OCI-LY7 (cell line): ENCODE results near the gene ZNF525. TPM values are rescaled to one million over a fixed set of nuclear protein-coding genes. Genes with fewer than 3 reads are reported as not detected.
"Not testable (repeated sequence)": the region's sequence is repeated elsewhere in the genome, so short reads cannot be mapped to it uniquely, and the experiment has no call there.

ENCODE experiments used
- BruUV-seq: library from RNA; stranded (reverse); fragments of 400-500 nt; replicated peaks from 2 replicates; lab custom pipeline; 2021; lab: Mats Ljungman, UMichigan
- CTCF ChIA-PET: fragments of 300-600 bp; sonication (Branson Sonifier 250); formaldehyde crosslinking; loops from one replicate; lab custom pipeline; 2022; ENCODE audit warnings: antibody characterized with exemption; ENCODE audit not compliant: unreplicated experiment; lab: Charles Lee
- POLR2A ChIA-PET: fragments of 300-600 bp; sonication (Branson Sonifier 250); formaldehyde crosslinking; loops from one replicate; lab custom pipeline; 2022; ENCODE audit warnings: antibody characterized with exemption; lab: Charles Lee
- DNase-seq: peaks from one replicate; pipeline ENCODE4 v3.0.0-alpha.2; 2015; ENCODE audit warnings: low spot score
- H2AFZ ChIP-seq: fragments of 200-600 bp; sonication (generic), shearing (Covaris generic); 2 replicates; pipeline ENCODE4 v1.6.1; 2014; ENCODE audit warnings: mild to moderate bottlenecking, antibody characterized with exemption, low read length, moderate library complexity
- H3K27ac ChIP-seq: fragments of 200-600 bp; sonication (generic); 2 replicates; pipeline ENCODE4 v1.5.1; 2014; ENCODE audit warnings: mixed run types, low read depth, mild to moderate bottlenecking, moderate library complexity, low read length, inconsistent platforms; ENCODE audit not compliant: poor library complexity, severe bottlenecking
- H3K36me3 ChIP-seq: fragments of 200-600 bp; sonication (generic); 2 replicates; pipeline ENCODE4 v1.6.1; 2014; ENCODE audit warnings: mild to moderate bottlenecking, antibody characterized with exemption, low read length, moderate library complexity, mixed read lengths; ENCODE audit not compliant: insufficient read depth
- H3K4me1 ChIP-seq: fragments of 200-600 bp; sonication (generic); 2 replicates; pipeline ENCODE4 v1.5.1; 2014; ENCODE audit warnings: mild to moderate bottlenecking, low read length; ENCODE audit not compliant: insufficient read depth, poor library complexity, severe bottlenecking
- H3K4me2 ChIP-seq: fragments of 200-600 bp; sonication (generic); 2 replicates; pipeline ENCODE4 v1.6.1; 2014; ENCODE audit warnings: mild to moderate bottlenecking, low read length
- H3K4me3 ChIP-seq: fragments of 200-600 bp; sonication (generic); 2 replicates; pipeline ENCODE4 v1.5.1; 2014; ENCODE audit warnings: mild to moderate bottlenecking, low read depth, low read length; ENCODE audit not compliant: poor library complexity, severe bottlenecking
- H3K79me2 ChIP-seq: fragments of 200-600 bp; sonication (generic); 2 replicates; pipeline ENCODE4 v1.6.1; 2016; ENCODE audit warnings: low read depth, mild to moderate bottlenecking, low read length, moderate library complexity, mixed read lengths; ENCODE audit not compliant: insufficient read depth
- H3K9me2 ChIP-seq: fragments of 200-600 bp; sonication (generic); 2 replicates; pipeline ENCODE4 v1.6.1; 2016; ENCODE audit warnings: mild to moderate bottlenecking, low read length, mixed read lengths; ENCODE audit not compliant: insufficient read depth
- H3K9me3 ChIP-seq: fragments of 200-600 bp; sonication (generic); 2 replicates; pipeline ENCODE4 v1.6.1; 2014; ENCODE audit warnings: mild to moderate bottlenecking, mixed run types, low read length, mixed read lengths
- H4K20me1 ChIP-seq: fragments of 200-600 bp; sonication (generic); 2 replicates; pipeline ENCODE4 v1.6.1; 2014; ENCODE audit warnings: mild to moderate bottlenecking, antibody characterized with exemption, low read length, moderate library complexity, mixed read lengths; ENCODE audit not compliant: insufficient read depth
- EZH2phosphoT487 ChIP-seq: fragments of 200-600 bp; sonication (generic); IDR thresholded peaks from 2 replicates; pipeline ENCODE4 v1.6.1; 2018; ENCODE audit warnings: low read depth, borderline replicate concordance, mild to moderate bottlenecking, mixed run types, antibody characterized with exemption, low read length, moderate library complexity, mixed read lengths
- intact Hi-C: fragments of 100-400 bp; cut with micrococcal nuclease; formaldehyde crosslinking; loops from one replicate; pipeline ENCODE4 v1.10.0; 2022; ENCODE audit not compliant: unreplicated experiment
- total RNA-seq, 2 experiments: library from RNA; depleted of rRNA in 1 of 2; stranded (reverse); fragments of >200 nt in 1 of 2; shearing (Covaris generic) in 1 of 2; gene quantifications; 2 replicates each; pipeline ENCODE4 v1.2.3, GENCODE V29; 2014 to 2022
- TF ChIP-seq, protein P1 (sequence below): fragments of 200-600 bp; sonication (generic); conservative IDR thresholded peaks from 2 replicates; pipeline ENCODE4 v1.5.1; 2014; ENCODE audit warnings: mild to moderate bottlenecking, antibody characterized with exemption, low read length, moderate library complexity, mixed read lengths

The ZNF525 gene
- total RNA-seq, 2 experiments from 2014 or later = 21.0 TPM

DNA sequence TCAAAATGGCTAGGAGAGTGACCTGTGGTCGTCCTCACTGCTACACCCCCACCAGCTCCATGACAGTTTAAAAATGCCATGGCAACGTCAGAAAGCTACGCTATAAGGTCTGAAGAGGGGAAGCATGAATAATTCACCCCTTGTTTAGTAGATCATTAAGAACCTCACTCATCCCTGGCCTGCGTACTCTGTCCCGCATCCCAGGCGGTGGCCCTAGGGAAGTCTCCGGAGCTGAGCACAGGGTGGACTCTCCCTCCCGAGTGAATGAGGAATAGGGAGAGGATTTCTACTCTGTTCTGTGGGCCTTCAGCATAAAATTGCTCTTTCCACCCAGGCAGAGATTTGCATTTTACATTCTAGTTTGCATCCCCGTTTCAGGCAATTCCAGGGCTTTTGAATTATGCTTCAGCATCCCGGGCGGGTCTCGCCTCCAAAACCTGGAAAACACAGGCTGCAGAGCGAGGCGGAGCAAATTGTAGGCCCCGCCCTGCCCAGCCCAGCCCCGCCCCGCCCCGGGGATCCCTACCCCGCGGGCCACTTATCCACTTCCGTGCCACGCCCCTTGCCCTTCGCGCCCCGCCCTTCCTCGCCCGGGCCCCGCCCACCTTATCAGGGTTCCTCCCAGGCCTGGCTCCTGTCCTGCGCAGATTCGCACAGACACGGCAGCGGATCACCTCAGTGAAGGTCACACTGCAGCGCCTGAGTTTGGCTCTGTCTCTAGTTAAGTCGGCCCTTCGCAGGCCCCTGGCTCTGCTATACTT, 7.5 kb upstream of the ZNF525 start:
- no peak overlapping the region for H2AFZ ChIP-seq
- DNase-seq = no peak
- ChIA-PET CTCF (no interaction called here), POLR2A (no interaction called here)
- no peak overlapping the region for H3K4me2 ChIP-seq
- peaks cover 31% of the 10 kb centered on the region for H3K9me3 ChIP-seq
- BruUV-seq = no TSS peak
- no peak overlapping the region for H3K4me3 ChIP-seq
- no peaks in the 10 kb centered on the region for H3K4me1 ChIP-seq
- intact Hi-C loops = no loop called here
- peaks cover 30% of the 10 kb centered on the region for H3K36me3 ChIP-seq
- H4K20me1 ChIP-seq = no peaks in the 10 kb centered on the region
- H3K27ac ChIP-seq = no peak overlapping the region
- H3K79me2 ChIP-seq = no peaks in the 10 kb centered on the region
- H3K9me2 ChIP-seq = no peaks in the 10 kb centered on the region
- TF ChIP-seq EZH2phosphoT487 = no peak
- TF ChIP-seq, protein P1, sequence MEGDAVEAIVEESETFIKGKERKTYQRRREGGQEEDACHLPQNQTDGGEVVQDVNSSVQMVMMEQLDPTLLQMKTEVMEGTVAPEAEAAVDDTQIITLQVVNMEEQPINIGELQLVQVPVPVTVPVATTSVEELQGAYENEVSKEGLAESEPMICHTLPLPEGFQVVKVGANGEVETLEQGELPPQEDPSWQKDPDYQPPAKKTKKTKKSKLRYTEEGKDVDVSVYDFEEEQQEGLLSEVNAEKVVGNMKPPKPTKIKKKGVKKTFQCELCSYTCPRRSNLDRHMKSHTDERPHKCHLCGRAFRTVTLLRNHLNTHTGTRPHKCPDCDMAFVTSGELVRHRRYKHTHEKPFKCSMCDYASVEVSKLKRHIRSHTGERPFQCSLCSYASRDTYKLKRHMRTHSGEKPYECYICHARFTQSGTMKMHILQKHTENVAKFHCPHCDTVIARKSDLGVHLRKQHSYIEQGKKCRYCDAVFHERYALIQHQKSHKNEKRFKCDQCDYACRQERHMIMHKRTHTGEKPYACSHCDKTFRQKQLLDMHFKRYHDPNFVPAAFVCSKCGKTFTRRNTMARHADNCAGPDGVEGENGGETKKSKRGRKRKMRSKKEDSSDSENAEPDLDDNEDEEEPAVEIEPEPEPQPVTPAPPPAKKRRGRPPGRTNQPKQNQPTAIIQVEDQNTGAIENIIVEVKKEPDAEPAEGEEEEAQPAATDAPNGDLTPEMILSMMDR = no peak

DNA sequence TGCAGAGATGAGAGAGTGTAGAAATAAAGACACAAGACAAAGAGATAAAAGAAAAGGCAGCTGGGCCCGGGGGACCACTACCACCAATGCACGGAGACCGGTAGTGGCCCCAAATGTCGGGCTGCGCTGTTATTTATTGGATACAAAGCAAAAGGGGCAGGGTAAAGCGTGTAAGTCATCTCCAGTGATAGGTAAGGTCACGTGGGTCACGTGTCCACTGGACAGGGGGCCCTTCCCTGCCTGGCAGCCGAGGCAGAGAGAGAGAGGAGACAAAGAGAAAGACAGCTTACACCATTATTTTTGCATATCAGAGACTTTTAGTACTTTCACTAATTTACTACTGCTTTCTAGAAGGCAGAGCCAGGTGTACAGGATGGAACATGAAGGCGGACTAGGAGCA, 5.4 kb upstream of the ZNF525 start:
- H4K20me1 ChIP-seq, H3K4me2 ChIP-seq, H3K4me1 ChIP-seq, POLR2A ChIA-PET, DNase-seq, BruUV-seq, CTCF ChIA-PET, H2AFZ ChIP-seq, H3K79me2 ChIP-seq, H3K9me2 ChIP-seq, H3K27ac ChIP-seq, intact Hi-C loops, H3K4me3 ChIP-seq: not testable (repeated sequence)
- H3K36me3 ChIP-seq = peaks cover 11% of the 10 kb centered on the region
- H3K9me3 ChIP-seq = peaks cover 11% of the 10 kb centered on the region; the same call in 1 of the 2 replicates

DNA sequence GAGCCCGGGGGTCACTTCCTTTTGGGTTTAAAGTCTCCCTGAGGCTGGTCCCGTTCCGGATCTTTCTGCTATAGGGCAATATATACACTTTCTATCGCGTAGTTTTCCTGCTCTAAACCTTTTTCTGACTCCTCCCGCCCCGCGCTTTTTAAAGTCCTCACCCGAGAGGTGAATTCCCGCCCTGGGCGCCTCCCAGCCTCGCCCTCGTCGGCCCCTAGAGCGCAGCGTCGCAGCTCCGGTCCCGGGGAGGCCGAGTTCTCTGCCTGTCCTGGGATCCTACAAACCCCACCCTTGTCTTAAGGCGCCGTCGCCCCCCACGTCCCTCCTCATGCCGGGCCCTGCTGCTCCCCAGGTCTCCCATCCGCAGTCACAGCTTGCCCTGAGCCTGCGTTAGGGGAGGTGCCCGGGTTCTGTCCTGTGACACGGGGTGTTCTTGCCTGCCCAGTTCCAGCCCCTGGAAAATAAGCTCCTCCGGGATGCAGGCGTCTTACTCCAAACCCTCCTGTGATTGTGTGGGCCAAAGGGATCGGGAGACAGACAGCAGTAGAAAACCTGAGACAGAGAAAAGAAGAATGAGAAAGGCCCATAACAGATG, 491 bp downstream of the ZNF525 start:
- Histone ChIP-seq H3K4me2 (peak overlapping the region; percentile 81), H3K27ac (peak overlapping the region; percentile 36), H3K4me1 (peaks cover 13% of the 10 kb centered on the region), H3K9me3 (no peaks in the 10 kb centered on the region), H3K9me2 (no peaks in the 10 kb centered on the region), H3K4me3 (peak overlapping the region; percentile 95), H3K79me2 (peaks cover 6% of the 10 kb centered on the region; the same call in 1 of the 2 replicates), H2AFZ (peak overlapping the region; percentile 94), H4K20me1 (no peaks in the 10 kb centered on the region), H3K36me3 (peaks cover 19% of the 10 kb centered on the region)
- intact Hi-C loops = loop anchor here (5.0 kb wide), 1 partner anchor 169 kb away; no protein-coding TSS in a partner anchor
- no peak for DNase-seq
- ChIA-PET CTCF (no interaction called here), POLR2A (no interaction called here)
- TF ChIP-seq, protein P1 = no peak
- TSS peak; percentile 62 for BruUV-seq
